Amniotic stem cell (primary cell): ENCODE results near the gene NEDD4L.

ENCODE experiments used
- DNase-seq: peaks from one replicate; lab custom pipeline; 2025; lab: John Stamatoyannopoulos, UW

NEDD4L gene

DNA sequence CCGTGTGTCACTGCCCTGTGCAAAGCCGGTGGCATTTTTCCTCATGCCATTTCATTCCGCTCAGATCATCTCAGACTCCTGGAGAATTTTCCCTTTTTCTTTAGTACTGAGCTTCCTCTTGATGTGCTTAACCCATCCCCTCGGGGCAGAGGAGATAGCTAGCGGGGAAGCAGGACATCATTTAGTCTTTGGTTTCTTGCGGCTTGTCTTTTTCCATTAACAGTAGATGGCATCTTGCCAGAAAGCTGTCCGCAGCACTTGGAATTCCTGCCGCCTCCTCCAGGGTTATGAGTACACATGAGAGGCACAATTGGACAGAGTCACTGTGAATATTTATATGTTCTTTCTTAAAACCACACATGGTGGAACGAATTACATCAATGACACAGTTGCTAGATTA is 358.2 kb downstream of the NEDD4L start:
- DNase-seq = peak; percentile 32

DNA sequence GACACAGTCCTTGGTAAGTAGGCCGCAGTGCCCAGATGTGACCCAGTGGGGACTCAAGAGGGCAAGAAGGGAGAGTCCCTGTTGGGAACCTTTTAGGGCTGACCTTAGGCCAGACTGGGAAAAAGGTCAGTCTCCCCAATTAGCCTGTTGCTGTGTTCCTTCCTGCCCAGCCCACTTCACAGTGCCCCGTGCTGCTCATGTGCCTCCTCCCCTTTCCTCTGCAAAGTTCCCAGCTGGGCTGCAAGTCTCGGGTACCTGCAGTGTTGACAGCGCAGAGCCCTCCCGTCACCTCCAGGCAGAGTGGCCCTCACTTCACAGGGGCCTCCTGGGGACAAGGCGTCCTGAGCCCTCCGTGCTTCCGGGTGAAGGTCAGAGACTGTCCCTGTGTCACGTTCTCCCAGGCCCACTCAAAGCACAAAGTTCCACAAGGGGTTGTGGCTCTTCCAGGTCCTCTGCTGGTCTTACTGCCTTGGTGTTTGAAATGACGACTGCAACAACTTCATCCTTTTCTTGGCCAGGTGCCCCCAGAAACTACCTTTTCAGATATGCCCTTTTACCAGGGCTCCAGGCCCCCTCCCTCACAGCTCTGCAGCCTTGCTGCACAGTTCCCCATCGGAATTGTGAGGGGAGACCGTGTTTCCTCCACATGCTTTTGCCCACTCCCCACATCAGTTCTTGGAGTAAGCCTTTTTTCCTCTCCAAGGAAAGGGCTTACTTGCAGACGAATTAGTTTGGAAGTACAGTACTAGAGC is 359.1 kb downstream of the NEDD4L start:
- no peak for DNase-seq

GRCh38 chr18:58403799-58404455 is 359.9 kb downstream of the NEDD4L start:
- no peak for DNase-seq

- no peak for DNase-seq
Measured at GRCh38 chr18:58405107-58405898, 361.3 kb downstream of the NEDD4L start.

- DNase-seq = no peak
Measured at GRCh38 chr18:58407263-58407648, 363.2 kb downstream of the NEDD4L start.

DNA sequence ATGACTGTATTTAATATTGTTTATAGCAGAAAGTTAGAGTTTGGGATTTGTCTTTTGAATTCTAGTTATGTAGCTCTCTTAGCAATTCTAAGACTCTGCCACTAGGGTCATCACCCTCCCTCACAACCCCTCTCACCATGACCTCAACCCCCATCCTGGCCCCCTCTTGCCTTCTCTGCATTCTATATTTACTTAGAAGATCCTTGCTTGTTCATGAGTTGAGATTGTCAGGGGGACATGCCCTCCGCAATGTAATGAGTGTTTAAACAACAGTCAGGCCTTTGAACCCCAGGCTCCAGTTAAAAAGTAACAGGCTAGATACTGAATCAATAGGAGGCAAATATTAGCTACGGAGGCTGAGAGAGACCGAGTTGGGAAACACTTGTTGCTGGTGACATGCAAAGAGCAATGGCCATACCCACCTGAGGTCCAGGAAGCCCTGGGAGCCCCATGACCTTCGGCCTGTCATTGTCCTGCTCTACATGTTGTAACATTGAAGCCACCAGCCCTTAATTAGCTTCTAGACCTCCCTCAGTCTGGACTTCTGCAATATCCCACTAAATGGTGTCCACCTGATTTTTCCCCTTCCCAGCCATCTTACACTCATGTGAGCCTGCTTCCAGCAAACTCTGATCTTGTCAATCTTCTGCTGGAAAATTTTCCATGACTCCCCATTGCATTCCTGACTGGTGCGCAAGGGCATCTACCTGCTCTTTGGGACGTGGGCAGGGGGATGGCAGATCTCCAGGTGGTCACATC is 363.8 kb downstream of the NEDD4L start:
- DNase-seq = no peak

- no peak for DNase-seq
Measured at GRCh38 chr18:58408665-58409064, 364.6 kb downstream of the NEDD4L start.

DNA sequence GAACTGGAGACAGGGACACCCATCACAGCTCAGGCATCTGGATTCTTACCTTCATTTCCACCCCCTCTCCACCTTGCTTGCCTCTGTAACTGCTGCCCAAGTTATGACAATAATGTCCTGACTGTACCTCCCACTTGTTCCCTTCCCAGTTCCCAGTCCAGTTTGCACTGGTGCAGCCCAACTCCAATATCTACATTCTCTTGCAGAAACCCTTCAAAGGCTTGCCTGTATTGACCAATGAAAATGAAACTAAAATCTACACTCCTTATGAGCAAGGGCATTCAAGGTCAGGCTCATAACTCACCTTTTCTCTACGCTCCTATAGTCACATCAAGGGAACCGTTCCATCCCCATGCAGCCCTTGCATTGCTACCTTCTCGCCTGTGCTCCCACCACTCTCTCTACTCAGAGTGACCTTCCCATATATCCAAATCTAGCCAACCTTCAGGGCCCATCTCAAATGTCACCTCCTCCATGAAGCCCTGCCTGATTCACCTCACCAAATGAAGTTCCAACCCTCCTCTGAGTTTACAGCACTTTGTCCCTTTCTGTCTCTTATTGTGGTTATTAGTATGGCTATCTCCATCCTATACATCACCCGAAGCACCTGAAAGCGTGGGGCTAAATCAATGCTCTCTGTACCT is 365.9 kb downstream of the NEDD4L start:
- no peak for DNase-seq

GRCh38 chr18:58411323-58411722 is 367.3 kb downstream of the NEDD4L start:
- no peak for DNase-seq

DNA sequence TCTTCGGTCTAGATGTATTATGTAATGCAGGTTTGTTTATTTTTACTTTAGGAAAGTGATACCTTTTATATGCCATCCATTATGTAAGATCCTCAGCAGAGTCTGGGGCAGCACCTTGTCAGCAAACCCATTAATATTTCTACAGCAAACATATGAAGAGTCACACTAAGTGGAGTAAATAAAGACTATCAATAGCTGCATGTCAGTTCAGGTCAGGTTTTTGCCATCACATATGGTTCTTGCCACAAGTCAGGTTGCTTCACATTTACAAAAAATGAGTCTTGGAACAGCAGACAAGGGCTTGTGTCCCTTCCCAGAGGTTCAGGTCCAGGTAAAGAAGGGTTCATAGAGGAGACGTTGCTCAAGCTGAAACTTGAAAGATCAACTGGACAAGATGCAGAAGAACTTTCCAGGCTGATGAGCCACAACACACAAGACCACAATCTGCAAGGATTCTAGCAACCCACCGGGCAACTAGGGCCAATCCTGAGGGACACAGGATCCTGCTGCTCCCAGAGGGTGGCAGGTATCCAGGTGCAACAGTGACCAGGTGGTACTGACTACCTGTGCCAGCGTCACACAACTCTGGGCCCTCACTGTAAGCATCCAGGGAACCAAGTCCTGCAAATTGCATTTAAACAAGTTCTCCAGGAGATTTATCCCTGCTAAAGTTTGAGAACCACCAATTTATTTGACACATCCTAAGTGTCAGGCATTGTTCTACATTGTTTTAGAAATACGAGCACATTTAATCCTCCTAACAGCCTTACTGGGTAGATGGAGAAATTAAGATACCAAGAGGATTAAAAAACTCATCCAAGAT is 369.0 kb downstream of the NEDD4L start:
- no peak for DNase-seq

- DNase-seq = no peak
Measured at GRCh38 chr18:58413667-58414628, 369.9 kb downstream of the NEDD4L start.

- no peak for DNase-seq
Measured at GRCh38 chr18:58416014-58416703, 372.1 kb downstream of the NEDD4L start.

DNA sequence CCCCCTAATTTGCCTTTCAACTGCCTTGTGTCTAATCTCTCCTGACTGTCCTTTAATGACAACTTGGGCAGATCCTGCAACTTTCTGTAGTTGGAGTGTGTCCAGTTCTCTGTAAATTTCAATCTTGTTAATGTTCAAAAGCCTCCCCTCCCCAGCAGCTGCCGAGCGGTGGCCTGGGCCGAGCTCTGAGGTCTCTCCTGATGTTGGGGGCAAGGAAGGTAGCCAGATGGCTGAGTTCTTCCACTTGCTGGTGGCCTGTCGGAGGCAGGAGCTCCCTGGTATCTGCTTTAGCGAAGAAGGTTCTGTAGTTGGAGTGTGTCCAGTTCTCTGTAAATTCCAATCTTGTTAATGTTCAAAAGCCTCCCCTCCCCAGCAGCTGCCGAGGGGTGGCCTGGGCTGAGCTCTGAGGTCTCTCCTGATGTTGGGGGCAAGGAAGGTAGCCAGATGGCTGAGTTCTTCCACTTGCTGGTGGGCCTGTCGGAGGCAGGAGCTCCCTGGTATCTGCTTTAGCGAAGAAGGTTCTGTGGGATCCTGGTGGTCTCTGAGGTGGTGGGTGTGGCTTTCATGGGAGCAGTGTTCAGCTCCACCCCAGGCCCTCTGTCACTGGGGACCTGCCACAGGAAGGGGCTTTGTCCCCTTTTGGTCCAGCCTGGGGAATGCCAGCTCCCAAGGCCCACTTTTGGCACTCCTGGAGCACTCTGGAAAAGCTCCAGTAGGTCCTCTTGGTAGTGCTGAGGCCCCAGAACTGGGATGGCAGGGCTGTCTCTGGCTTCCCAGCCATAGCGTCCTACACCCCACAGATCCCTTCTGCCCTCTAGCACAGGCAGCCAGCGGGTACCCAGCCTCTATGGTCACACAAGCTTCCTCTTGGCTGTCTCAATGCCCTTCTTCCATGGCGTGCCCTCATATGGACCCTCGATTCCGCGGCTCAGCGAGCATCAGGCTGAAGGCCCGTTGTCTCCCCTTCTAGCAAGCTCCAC is 373.0 kb downstream of the NEDD4L start:
- DNase-seq = no peak

DNA sequence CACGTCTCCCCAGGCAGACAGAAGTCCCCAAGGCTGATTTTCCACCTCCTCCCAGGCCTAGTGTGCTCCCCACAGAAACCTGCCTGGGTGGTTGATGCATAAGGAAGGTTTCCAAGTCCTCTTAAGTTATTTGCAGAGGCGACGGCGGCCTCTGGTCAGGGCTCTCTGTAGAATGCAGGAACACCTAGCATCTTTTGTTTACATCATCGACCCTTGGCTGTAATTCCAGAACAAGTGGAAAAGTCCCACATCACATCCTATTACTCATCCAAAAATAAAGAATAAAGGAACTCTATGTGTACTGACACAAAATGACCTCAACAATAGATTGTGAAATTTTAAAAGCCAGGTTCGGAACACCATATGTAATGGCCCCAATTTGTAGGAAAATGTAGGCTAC is 373.7 kb downstream of the NEDD4L start:
- no peak for DNase-seq

- DNase-seq = no peak
Measured at GRCh38 chr18:58418361-58418760, 374.3 kb downstream of the NEDD4L start.

DNA sequence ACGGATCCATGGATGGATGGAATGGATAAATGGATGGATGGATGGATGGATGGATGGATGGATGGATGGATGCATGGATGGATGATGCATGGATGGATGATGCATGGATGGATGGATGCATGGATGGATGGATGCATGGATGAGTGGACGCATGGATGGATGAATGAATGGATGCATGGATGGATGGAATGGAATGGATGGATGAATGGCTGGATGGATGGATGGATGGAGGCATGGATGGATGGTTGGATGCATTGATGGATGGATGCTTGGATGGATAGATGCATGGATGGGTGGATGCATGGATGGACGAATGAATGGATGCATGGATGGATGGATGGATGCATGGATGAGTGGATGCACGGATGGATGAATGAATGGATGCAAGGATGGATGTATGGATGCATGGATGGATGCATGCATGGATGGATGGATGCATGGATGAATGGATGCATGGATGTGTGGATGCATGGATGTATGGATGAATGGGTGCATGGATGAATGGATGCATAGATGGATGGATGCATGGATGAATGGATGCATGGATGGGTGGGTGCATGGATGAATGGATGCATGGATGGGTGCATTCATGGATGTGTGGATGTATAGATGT is 375.7 kb downstream of the NEDD4L start:
- DNase-seq = no peak

- DNase-seq = no peak
Measured at GRCh38 chr18:58426611-58427010, 382.6 kb downstream of the NEDD4L start.
